AML-193 (cell line): ENCODE measurements around the gene TOLLIP.
"Not testable (repeated sequence)": the region's sequence is repeated elsewhere in the genome, so short reads cannot be mapped to it uniquely, and the experiment has no call there.

Experiments
- DNase-seq, 2 experiments: peaks; one replicate each; lab custom pipeline; 2025; lab: John Stamatoyannopoulos, UW

TOLLIP gene

GRCh38 chr11:1343391-1344055 is 34.1 kb upstream of the TOLLIP start:
- no peak for DNase-seq

GRCh38 chr11:1342946-1343345 is 33.5 kb upstream of the TOLLIP start:
- DNase-seq = no peak

GRCh38 chr11:1341928-1342524 is 32.6 kb upstream of the TOLLIP start:
- DNase-seq = no peak

- not testable (repeated sequence) for DNase-seq
Measured at GRCh38 chr11:1341226-1341625, 31.8 kb upstream of the TOLLIP start.

- no peak for DNase-seq
Measured at GRCh38 chr11:1340111-1340510, 30.7 kb upstream of the TOLLIP start.

- no peak for DNase-seq
Measured at GRCh38 chr11:1339066-1339675, 29.7 kb upstream of the TOLLIP start.

- DNase-seq = no peak
Measured at GRCh38 chr11:1338201-1339065, 29.0 kb upstream of the TOLLIP start.

- DNase-seq = no peak
Measured at GRCh38 chr11:1337647-1338007, 28.2 kb upstream of the TOLLIP start.

GRCh38 chr11:1336836-1337646 is 27.6 kb upstream of the TOLLIP start:
- DNase-seq = no peak

GRCh38 chr11:1335811-1336761 is 26.7 kb upstream of the TOLLIP start:
- DNase-seq = peak; percentile 91 to 93

- no peak for DNase-seq
Measured at GRCh38 chr11:1335264-1335810, 25.9 kb upstream of the TOLLIP start.

GRCh38 chr11:1333860-1334259 is 24.4 kb upstream of the TOLLIP start:
- no peak for DNase-seq

GRCh38 chr11:1333091-1333772 is 23.8 kb upstream of the TOLLIP start:
- no peak for DNase-seq

GRCh38 chr11:1330473-1330872 is 21.0 kb upstream of the TOLLIP start:
- DNase-seq = no peak

- DNase-seq = no peak
Measured at GRCh38 chr11:1327064-1327460, 17.6 kb upstream of the TOLLIP start.

GRCh38 chr11:1326435-1327063 is 17.1 kb upstream of the TOLLIP start:
- no peak for DNase-seq

- peak; percentile 63 to 85 for DNase-seq
Measured at GRCh38 chr11:1323774-1324173, 14.3 kb upstream of the TOLLIP start.

GRCh38 chr11:1317993-1318392 is 8.6 kb upstream of the TOLLIP start:
- no peak for DNase-seq

- DNase-seq = no peak
Measured at GRCh38 chr11:1317432-1317831, 8.0 kb upstream of the TOLLIP start.
